ENCODE data around the gene TTC17.
A peak's percentile ranks its signal among the peaks of the same experiment; 100 is the strongest.
"Not testable (repeated sequence)": the region's sequence is repeated elsewhere in the genome, so short reads cannot be mapped to it uniquely, and the experiment has no call there.

TTC17 gene, protein sequence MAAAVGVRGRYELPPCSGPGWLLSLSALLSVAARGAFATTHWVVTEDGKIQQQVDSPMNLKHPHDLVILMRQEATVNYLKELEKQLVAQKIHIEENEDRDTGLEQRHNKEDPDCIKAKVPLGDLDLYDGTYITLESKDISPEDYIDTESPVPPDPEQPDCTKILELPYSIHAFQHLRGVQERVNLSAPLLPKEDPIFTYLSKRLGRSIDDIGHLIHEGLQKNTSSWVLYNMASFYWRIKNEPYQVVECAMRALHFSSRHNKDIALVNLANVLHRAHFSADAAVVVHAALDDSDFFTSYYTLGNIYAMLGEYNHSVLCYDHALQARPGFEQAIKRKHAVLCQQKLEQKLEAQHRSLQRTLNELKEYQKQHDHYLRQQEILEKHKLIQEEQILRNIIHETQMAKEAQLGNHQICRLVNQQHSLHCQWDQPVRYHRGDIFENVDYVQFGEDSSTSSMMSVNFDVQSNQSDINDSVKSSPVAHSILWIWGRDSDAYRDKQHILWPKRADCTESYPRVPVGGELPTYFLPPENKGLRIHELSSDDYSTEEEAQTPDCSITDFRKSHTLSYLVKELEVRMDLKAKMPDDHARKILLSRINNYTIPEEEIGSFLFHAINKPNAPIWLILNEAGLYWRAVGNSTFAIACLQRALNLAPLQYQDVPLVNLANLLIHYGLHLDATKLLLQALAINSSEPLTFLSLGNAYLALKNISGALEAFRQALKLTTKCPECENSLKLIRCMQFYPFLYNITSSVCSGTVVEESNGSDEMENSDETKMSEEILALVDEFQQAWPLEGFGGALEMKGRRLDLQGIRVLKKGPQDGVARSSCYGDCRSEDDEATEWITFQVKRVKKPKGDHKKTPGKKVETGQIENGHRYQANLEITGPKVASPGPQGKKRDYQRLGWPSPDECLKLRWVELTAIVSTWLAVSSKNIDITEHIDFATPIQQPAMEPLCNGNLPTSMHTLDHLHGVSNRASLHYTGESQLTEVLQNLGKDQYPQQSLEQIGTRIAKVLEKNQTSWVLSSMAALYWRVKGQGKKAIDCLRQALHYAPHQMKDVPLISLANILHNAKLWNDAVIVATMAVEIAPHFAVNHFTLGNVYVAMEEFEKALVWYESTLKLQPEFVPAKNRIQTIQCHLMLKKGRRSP

DNA sequence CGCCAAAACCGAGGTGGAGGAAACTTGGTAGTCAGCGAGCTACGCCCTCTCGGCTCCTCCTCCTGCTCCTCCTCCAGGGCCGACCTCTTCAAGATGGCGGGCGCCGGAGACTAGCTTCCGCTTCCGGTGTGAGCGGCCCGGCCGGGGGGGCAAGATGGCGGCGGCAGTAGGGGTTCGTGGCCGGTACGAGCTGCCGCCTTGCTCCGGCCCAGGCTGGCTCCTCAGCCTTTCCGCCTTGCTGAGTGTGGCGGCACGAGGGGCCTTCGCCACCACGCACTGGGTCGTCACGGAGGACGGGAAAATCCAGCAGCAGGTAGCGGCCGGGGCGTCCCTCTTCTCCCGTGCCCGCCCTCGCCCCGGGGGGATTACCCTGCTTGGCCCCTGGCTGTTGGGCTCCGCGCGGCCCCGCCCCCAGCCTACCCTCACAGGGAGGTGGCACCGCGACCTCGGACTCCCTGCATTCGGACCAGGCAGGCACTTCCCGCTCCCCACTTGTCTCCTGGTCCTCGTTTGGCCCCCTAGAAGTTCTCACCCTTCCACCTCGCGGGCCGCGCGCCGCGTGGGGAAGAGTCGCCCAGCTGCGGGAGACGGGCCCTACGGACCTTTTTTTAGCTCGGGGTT, at the start of gene TTC17:
TSS of gene TTC17 (plus strand) at position 120 of the 621 bp plus-strand sequence. CDS start at position 155, 35 bp downstream.
- Mint-ChIP-seq H3K36me3 (peaks cover 3 to 11% of the 10 kb centered on the region in 2 donors), H3K9me3 (no peaks in the 10 kb centered on the region), H3K4me1 (peaks cover 12 to 28% of the 10 kb centered on the region in 2 donors), H3K27me3 (no peaks in the 10 kb centered on the region), H3K27ac (peak within 1 kb of the TSS; percentile 100), H3K4me3 (peak within 1 kb of the TSS; percentile 95 to 99)
- ATAC-seq (replicated peaks) (peak; percentile 95 to 96), DNase-seq (peak; percentile 92)

DNA sequence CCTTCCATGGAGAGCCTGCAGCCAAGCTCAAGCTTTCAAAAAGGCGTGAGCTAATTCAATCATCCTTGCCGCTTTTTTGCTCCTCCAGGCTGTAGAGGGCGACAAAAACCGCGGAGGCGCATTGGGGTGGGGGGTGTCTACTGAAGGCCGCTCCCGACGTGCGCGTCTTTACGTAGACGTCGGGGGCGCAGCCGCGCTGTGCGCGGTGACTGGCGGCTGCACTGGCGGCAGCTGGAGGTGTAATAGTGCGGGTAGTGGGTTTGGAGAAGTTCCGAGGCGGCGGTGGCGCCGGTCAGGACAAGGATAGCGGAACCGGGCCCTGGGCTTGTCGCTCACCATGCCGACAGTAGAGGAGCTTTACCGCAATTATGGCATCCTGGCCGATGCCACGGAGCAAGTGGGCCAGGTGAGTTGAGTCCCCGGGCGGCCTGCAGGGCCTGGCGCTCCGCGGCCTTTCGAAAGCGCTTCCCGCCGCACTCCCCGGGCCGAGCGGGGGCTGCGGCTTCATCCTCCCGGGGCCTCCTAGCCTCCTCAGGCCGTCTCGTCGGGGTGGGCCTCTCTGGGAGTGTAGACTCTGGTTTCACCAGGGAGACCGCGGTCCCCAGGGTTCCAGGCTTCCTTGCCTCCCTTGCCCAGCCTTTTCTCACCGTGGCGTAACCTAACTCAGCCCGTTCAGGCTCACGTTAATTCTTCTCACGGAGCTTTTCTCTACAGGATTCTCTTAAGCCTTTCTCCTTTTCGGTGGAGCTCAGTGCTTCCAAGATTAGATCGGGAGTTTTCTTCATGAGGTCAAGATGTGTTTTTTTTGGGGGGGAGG, 46.7 kb upstream of the TTC17 start, which contains the start of gene API5:
TSS of gene API5 (plus strand) at position 206 of the 817 bp plus-strand sequence. CDS start at position 338, 132 bp downstream.
- Mint-ChIP-seq H3K27ac (peak within 1 kb of the TSS; percentile 98), H3K4me1 (peaks cover 12 to 42% of the 10 kb centered on the region in 2 donors), H3K36me3 (peaks cover 4 to 6% of the 10 kb centered on the region in 2 donors), H3K9me3 (no peaks in the 10 kb centered on the region), H3K4me3 (peak within 1 kb of the TSS; percentile 89 to 99), H3K27me3 (no peaks in the 10 kb centered on the region)
- DNase-seq: peak; percentile 90
- peak; percentile 98 to 99 for ATAC-seq (replicated peaks)

DNA sequence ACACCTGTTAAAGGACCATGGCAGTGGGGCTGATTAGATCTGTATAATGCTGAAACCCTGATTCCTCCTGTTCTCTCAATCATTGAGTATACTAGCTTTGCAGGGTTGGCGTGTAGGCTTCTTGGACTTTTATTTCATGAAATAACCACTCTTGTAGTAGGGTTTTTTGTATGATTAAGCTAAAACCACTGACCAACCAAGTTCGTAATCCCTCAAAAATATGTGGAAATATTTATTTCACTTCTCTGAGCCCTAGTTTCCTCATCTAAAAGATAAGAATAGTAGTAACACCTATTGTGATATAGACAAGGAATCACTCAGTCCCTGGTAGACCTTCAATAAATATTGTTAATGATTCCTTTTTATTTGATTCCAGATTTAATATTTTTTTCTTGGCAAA, 42.8 kb upstream of the TTC17 start:
- H3K36me3 Mint-ChIP-seq: peaks cover 8 to 10% of the 10 kb centered on the region in 2 donors
- H3K4me1 Mint-ChIP-seq: peaks cover 12 to 42% of the 10 kb centered on the region in 2 donors
- ATAC-seq (replicated peaks): no peak
- H3K27ac Mint-ChIP-seq: no peak overlapping the region
- H3K27me3 Mint-ChIP-seq: no peaks in the 10 kb centered on the region
- DNase-seq: no peak
- H3K4me3 Mint-ChIP-seq: no peak overlapping the region
- H3K9me3 Mint-ChIP-seq: no peaks in the 10 kb centered on the region

DNA sequence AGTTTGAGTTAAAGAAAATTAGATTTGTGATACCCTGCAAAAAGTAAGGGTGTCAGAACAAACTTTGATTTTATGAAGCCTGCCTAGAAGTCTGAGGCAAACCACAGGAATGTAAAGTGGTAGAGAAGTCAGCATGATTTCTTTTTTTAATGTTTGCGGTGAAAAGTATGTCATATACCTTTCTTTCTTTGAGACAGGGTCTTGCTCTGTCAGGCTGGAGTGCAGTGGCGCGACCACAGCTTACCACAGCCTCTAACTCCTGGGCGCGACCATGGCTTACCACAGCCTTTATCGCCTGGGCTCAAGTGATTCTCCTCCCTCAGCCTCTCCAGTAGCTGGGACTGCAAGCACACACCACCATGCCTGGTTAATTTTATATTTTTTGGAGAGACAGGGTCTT, 42.3 kb upstream of the TTC17 start:
- peaks cover 12 to 42% of the 10 kb centered on the region in 2 donors for H3K4me1 Mint-ChIP-seq
- no peak for DNase-seq
- H3K27me3 Mint-ChIP-seq: no peaks in the 10 kb centered on the region
- H3K9me3 Mint-ChIP-seq: no peaks in the 10 kb centered on the region
- H3K27ac Mint-ChIP-seq: no peak overlapping the region
- no peak for ATAC-seq (replicated peaks)
- H3K36me3 Mint-ChIP-seq: peaks cover 8 to 10% of the 10 kb centered on the region in 2 donors
- H3K4me3 Mint-ChIP-seq: no peak overlapping the region

DNA sequence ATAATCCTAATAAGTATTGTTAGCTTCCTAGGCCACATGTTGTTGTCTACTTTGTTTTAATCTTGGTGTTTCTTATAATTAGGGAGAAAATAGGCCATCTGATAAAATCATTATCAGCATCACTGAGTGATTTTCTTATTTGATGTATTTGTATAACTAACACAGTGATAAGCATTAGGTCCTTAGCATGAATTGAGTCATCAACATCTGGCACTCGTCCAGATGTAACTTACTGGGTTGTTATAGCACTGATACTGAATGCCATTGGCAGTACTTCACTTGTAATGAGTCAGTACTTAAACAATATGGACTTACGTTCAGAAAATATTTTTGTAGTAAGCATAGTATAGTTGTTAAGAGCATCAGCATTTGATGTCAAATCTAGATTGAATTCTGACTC, 30.7 kb upstream of the TTC17 start:
- Mint-ChIP-seq H3K9me3 (no peaks in the 10 kb centered on the region), H3K27ac (no peak overlapping the region), H3K36me3 (peaks cover 42 to 58% of the 10 kb centered on the region in 2 donors), H3K4me3 (no peak overlapping the region), H3K4me1 (peaks cover 0 to 5% of the 10 kb centered on the region in 2 donors), H3K27me3 (no peaks in the 10 kb centered on the region)
- no peak for ATAC-seq (replicated peaks)
- DNase-seq: no peak

DNA sequence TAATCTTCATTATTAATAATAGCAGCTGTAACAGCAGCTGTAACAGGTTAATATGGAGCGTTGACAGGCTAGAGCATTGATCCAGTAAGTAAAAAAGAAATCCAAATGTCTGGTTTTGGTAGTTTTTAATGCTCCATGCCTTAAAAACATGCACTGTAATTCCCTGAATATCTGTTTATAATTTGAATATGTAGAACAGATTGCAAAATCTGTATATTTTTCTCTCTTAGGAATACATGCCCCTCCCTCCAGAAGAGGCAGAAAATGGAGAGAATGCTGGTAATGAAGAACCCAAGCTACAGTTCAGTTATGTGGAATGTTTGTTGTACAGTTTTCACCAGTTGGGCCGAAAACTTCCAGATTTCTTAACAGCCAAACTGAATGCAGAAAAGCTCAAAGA, 30.2 kb upstream of the TTC17 start:
- DNase-seq: no peak
- Mint-ChIP-seq H3K36me3 (peaks cover 38 to 55% of the 10 kb centered on the region in 2 donors), H3K4me3 (no peak overlapping the region), H3K4me1 (peaks cover 0 to 5% of the 10 kb centered on the region in 2 donors), H3K27me3 (no peaks in the 10 kb centered on the region), H3K9me3 (no peaks in the 10 kb centered on the region), H3K27ac (no peak overlapping the region)
- ATAC-seq (replicated peaks): no peak

DNA sequence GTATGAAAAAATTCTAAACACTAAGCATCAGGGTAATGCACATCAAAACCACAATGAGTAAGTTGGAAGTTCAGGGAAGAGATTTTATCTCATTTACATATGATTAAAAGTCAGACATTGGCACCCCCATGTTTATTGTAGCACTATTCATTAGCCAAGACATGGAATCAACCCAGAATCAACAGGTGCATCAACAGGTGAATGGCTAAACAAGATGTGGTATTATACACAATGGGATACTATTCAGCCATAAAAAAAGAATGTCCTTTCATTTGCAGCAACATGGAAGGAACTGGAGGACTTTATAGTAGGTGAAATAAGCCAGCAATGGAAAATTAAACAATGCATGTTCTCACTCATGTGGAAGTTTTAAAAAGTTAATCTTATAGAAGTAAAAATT, 17.6 kb upstream of the TTC17 start:
- no peak overlapping the region for H3K4me3 Mint-ChIP-seq
- no peak for DNase-seq
- H3K36me3 Mint-ChIP-seq: peaks cover 21 to 27% of the 10 kb centered on the region in 2 donors
- H3K27ac Mint-ChIP-seq: no peak overlapping the region
- no peaks in the 10 kb centered on the region for H3K27me3 Mint-ChIP-seq
- ATAC-seq (replicated peaks): no peak
- no peaks in the 10 kb centered on the region for H3K9me3 Mint-ChIP-seq
- no peaks in the 10 kb centered on the region for H3K4me1 Mint-ChIP-seq

DNA sequence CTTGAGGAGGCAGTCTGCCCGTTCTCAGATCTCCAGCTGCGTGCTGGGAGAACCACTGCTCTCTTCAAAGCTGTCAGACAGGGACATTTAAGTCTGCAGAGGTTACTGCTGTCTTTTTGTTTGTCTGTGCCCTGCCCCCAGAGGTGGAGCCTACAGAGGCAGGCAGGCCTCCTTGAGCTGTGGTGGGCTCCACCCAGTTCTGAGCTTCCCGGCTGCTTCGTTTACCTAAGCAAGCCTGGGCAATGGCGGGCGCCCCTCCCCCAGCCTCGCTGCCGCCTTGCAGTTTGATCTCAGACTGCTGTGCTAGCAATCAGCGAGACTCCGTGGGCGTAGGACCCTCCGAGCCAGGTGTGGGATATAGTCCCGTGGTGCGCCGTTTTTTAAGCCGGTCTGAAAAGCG, 7.3 kb upstream of the TTC17 start:
- not testable (repeated sequence) for H3K4me3 Mint-ChIP-seq; DNase-seq; H3K4me1 Mint-ChIP-seq; H3K9me3 Mint-ChIP-seq; H3K36me3 Mint-ChIP-seq; H3K27ac Mint-ChIP-seq; ATAC-seq (replicated peaks); H3K27me3 Mint-ChIP-seq

DNA sequence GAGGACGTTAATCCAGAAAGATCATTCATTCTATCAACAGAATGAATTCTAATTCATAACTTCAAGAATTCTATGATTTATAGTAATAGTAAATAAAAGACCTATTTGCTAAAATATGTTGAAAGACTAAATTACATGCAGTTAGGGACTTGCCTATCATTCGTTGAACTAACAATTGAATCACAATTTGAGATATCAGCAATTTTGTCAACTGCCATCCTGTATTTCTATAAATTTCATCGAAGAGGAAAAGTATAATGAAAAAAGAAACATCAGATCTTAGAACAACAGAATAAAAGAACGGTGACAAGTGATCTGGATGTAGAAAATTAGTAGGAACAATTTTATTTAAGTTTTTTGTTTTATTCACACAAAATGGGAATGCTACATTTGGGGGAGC, 4.4 kb upstream of the TTC17 start:
- no peaks in the 10 kb centered on the region for H3K9me3 Mint-ChIP-seq
- H3K4me3 Mint-ChIP-seq: no peak overlapping the region
- DNase-seq: no peak
- peaks cover 4 to 10% of the 10 kb centered on the region in 2 donors for H3K36me3 Mint-ChIP-seq
- peaks cover 4 to 9% of the 10 kb centered on the region in 2 donors for H3K4me1 Mint-ChIP-seq
- H3K27me3 Mint-ChIP-seq: no peaks in the 10 kb centered on the region
- peak overlapping the region; percentile 51 for H3K27ac Mint-ChIP-seq
- no peak for ATAC-seq (replicated peaks)

DNA sequence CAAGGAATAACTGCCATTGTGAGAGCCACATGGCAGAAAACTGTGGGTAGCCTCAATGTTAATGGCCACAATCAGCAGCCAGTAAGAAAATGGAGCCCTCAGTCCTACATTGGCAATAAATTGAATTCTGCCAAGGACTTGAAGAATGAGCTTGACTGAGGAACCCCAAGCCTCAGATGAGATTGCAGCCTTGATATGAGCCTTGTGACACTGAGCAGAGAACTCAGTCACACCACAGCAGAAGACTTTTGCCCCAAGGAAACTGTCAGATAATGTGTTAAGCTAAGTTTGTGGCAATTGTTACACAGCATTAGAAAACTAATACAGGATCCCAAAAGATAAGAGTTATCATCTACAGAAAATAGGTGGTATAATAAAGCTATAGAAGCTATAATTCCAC, 2.4 kb upstream of the TTC17 start:
- Mint-ChIP-seq H3K4me1 (peaks cover 12 to 27% of the 10 kb centered on the region in 2 donors), H3K36me3 (peaks cover 4 to 12% of the 10 kb centered on the region in 2 donors), H3K27me3 (no peaks in the 10 kb centered on the region), H3K27ac (no peak overlapping the region), H3K4me3 (no peak overlapping the region), H3K9me3 (no peaks in the 10 kb centered on the region)
- DNase-seq (no peak), ATAC-seq (replicated peaks) (no peak)

DNA sequence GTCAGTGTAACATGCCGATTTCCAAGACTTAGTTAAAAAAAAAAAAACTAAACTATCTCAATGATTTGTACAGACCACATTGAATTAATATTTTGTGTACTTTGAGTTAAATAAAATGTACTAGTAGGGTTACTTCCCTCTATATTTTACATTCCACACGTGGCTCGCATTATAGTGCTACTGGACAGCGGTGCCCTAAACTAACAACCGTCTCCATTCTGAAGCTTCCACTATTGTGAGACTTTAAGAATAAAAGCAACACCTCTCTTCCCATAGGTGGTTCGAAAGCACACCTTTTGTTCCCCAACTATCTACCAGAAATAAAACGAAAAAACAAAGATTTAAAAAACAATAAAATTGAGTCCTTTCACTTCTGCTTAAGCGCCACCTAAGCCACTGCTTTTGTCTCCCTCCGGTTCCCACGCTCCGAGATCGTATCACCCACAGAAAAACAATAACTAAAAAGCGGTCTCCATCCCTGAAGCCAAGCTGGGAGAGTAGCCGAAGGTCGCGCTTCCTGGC, 380 bp upstream of the TTC17 start:
- Mint-ChIP-seq H3K9me3 (no peaks in the 10 kb centered on the region), H3K4me3 (peak overlapping the region; percentile 95 to 99), H3K4me1 (peaks cover 12 to 28% of the 10 kb centered on the region in 2 donors), H3K27ac (peak overlapping the region; percentile 100), H3K27me3 (no peaks in the 10 kb centered on the region), H3K36me3 (peaks cover 0 to 7% of the 10 kb centered on the region in 2 donors)
- DNase-seq (no peak), ATAC-seq (replicated peaks) (peak; percentile 8 to 13)

DNA sequence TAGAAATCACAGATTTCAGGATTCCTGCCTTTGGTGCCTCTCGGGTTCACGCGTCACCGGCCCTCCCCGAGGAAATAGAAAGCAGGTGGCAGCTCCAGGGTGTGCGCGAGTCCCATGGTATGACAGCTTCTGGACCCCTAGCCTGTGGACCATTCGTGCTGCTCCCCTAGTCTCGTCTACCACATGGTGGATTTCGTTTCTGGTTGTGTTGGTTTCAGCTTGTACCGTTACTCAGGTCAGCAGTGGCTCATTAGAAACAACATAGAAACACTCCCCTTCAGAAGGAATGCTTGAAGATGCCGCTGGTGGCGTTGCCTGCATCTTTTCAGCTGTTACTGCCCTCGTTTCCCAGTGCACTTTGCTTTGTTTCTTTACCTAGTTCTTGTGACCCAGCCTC, 700 bp downstream of the TTC17 start:
- DNase-seq: no peak
- H3K27me3 Mint-ChIP-seq: no peaks in the 10 kb centered on the region
- H3K4me3 Mint-ChIP-seq: peak overlapping the region; percentile 95 to 99
- H3K27ac Mint-ChIP-seq: peak overlapping the region; percentile 100
- peaks cover 6 to 14% of the 10 kb centered on the region in 2 donors for H3K36me3 Mint-ChIP-seq
- peak; percentile 53 to 58 for ATAC-seq (replicated peaks)
- no peaks in the 10 kb centered on the region for H3K9me3 Mint-ChIP-seq
- H3K4me1 Mint-ChIP-seq: peaks cover 12 to 28% of the 10 kb centered on the region in 2 donors

Measured in stimulated activated naive B cell treated with anti-CD40 and anti-IgM and Interleukin-4, amounts not matched to agents 10 μg/mL and 1 μg/mL and 100 μg/mL, for 72 hours (primary cell).